GM21528 (cell line): ENCODE measurements around the gene HHIPL1.

ENCODE experiments used
- ATAC-seq: cut with Tn5 transposase; IDR thresholded peaks from one replicate; pipeline ENCODE4 v1.9.1; 2021; ENCODE audit warnings: mild to moderate bottlenecking, moderate library complexity; ENCODE audit not compliant: unreplicated experiment, low FRiP score

Gene HHIPL1

DNA sequence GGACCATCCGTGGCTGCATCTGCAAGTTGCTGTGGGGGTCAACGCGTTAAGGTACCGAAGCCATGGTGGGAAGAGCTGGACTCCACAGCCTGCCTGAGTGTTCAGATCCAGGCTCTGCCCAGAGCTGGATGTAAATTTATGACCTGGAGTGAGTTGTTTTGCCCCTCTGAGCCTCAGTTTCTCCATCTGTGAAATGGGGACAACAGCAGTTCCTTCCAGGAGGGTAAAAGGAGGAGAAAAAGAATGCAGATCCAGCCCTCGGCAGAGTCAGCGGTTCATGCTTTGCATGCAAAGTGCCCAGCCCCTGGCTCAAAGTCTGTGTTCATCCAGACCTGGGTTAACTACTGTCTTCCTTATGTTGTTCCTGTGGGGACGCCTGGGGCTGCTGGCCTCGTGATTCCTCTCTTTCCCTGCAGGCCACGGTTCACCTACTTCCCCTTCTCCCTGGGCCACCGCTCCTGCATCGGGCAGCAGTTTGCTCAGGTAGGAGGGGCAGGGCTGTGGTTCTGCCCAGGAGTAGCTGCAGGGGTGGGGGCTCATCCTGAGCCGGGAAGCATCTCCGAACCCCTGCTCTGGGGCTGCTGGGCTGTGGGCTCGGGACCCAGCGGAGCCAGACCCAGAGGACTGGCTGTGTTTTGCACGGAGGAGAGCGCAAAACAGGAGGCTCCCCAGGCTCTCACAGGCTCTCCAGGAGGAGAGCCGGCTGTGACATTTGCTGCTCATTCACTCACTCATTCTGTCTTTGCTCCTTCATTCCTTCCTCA is 81.0 kb downstream of the HHIPL1 start:
- no peak for ATAC-seq

GRCh38 chr14:99726538-99727095 is 81.7 kb downstream of the HHIPL1 start:
- no peak for ATAC-seq

GRCh38 chr14:99727096-99727870 is 82.4 kb downstream of the HHIPL1 start:
- no peak for ATAC-seq

GRCh38 chr14:99728231-99728920 is 83.4 kb downstream of the HHIPL1 start:
- no peak for ATAC-seq

DNA sequence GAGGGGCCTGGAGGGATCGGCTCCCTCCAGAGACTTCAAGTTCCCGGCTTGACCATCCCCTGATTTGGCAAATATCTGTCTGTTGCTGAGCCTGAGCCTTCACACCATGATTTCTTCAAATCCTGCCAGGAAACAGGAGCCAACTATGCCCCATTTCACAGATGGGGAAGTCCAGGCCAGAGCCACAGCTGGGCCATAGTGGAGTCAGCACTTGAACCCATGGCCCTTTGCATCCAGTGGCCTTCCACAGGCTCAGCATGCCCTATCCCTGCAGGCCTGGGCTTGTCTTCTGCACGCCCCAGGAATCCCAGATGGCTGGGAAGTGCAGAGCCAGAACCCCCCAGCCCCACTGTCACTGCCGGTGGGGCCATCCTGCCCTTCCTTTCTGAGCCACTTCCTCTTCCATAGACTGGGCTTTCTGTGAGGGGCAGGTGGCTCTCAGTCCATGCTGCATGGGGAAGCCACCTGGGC is 84.1 kb downstream of the HHIPL1 start:
- no peak for ATAC-seq
